Liver (tissue), 9 donors: ENCODE data around the gene MAP4K1. TPM values are rescaled to one million over a fixed set of nuclear protein-coding genes. Genes with fewer than 3 reads are reported as not detected.
"Not testable (repeated sequence)": the region's sequence is repeated elsewhere in the genome, so short reads cannot be mapped to it uniquely, and the experiment has no call there.

Experiments used
- DNase-seq: peaks from one replicate; pipeline ENCODE4 v3.0.0-alpha.2; 2017; ENCODE audit warnings: low spot score
- H3K27ac ChIP-seq, 2 donors: one replicate each; pipeline ENCODE4 v1.7.0; 2013; ENCODE audit warnings: inconsistent platforms in 2 of 2, low read length in 2 of 2, control low read depth in 1 of 2, low read depth in 1 of 2, mild to moderate bottlenecking in 1 of 2
- H3K27me3 ChIP-seq, 4 donors: one replicate each; pipeline versions ENCODE4 v1.6.1 to v1.7.0; 2013; ENCODE audit warnings: low read length in 3 of 4, inconsistent platforms in 1 of 4, mild to moderate bottlenecking in 1 of 4, moderate library complexity in 1 of 4; ENCODE audit not compliant: control insufficient read depth in 4 of 4, insufficient read depth in 4 of 4
- H3K36me3 ChIP-seq, 4 donors: one replicate each; pipeline versions ENCODE4 v1.6.1 to v1.7.0; 2013; ENCODE audit warnings: low read length in 3 of 4, mild to moderate bottlenecking in 3 of 4, low read depth in 1 of 4, moderate library complexity in 1 of 4; ENCODE audit not compliant: control insufficient read depth in 4 of 4, insufficient read depth in 3 of 4
- H3K4me1 ChIP-seq, 4 donors: one replicate each; pipeline versions ENCODE4 v1.6.1 to v1.7.0; 2013; ENCODE audit warnings: low read length in 3 of 4, mild to moderate bottlenecking in 3 of 4, moderate library complexity in 1 of 4; ENCODE audit not compliant: control insufficient read depth in 4 of 4, insufficient read depth in 4 of 4
- H3K4me3 ChIP-seq, 3 donors: one replicate each; pipeline versions ENCODE4 v1.6.1 to v1.7.0; 2013; ENCODE audit warnings: low read length in 3 of 3, control low read depth in 1 of 3, low read depth in 1 of 3, mild to moderate bottlenecking in 1 of 3
- H3K9ac ChIP-seq, 2 donors: one replicate each; pipeline ENCODE4 v1.7.0; 2013; ENCODE audit warnings: low read length in 2 of 2, mild to moderate bottlenecking in 2 of 2, moderate library complexity in 2 of 2, control low read depth in 1 of 2, low read depth in 1 of 2
- H3K9me3 ChIP-seq, 4 donors: one replicate each; pipeline versions ENCODE4 v1.6.1 to v1.7.0; 2013; ENCODE audit warnings: low read length in 3 of 4; ENCODE audit not compliant: control insufficient read depth in 4 of 4
- EGR1 ChIP-seq, 2 donors: IDR thresholded peaks; 2 replicates each; pipeline ENCODE4 v1.6.1; 2016 to 2018; ENCODE audit warnings: antibody characterized with exemption in 2 of 2, low read depth in 2 of 2
- FOXA1 ChIP-seq: IDR thresholded peaks from 2 replicates; pipeline ENCODE4 v1.6.1; 2016; ENCODE audit warnings: antibody characterized with exemption
- HNF4A ChIP-seq, 2 donors: conservative IDR thresholded peaks; 2 replicates each; pipeline ENCODE4 v1.6.1; 2016; ENCODE audit warnings: antibody characterized with exemption in 2 of 2, mild to moderate bottlenecking in 2 of 2
- HNF4G ChIP-seq: IDR thresholded peaks from 2 replicates; pipeline ENCODE4 v1.6.1; 2016; ENCODE audit warnings: antibody characterized with exemption
- JUND ChIP-seq, 2 donors: IDR thresholded peaks; 2 replicates each; pipeline ENCODE4 v1.6.1; 2016; ENCODE audit warnings: antibody characterized with exemption in 2 of 2
- MAX ChIP-seq: IDR thresholded peaks from 2 replicates; pipeline ENCODE4 v1.6.1; 2016; ENCODE audit warnings: antibody characterized with exemption
- NR2F2 ChIP-seq: IDR thresholded peaks from 2 replicates; pipeline ENCODE4 v1.6.1; 2016; ENCODE audit warnings: antibody characterized with exemption
- RAD21 ChIP-seq, 2 donors: IDR thresholded peaks; 2 replicates each; pipeline ENCODE4 v1.6.1; 2016; ENCODE audit warnings: antibody characterized with exemption in 2 of 2, mild to moderate bottlenecking in 2 of 2
- REST ChIP-seq: IDR thresholded peaks from 2 replicates; pipeline ENCODE4 v1.6.1; 2016; ENCODE audit warnings: antibody characterized with exemption, mild to moderate bottlenecking
- YY1 ChIP-seq: IDR thresholded peaks from 2 replicates; pipeline ENCODE4 v1.6.1; 2016; ENCODE audit warnings: antibody characterized with exemption, mild to moderate bottlenecking
- ZBTB33 ChIP-seq: IDR thresholded peaks from 2 replicates; pipeline ENCODE4 v1.6.1; 2016; ENCODE audit warnings: antibody characterized with exemption
- WGBS: extraction: QIAGEN DNeasy Blood & Tissue Kit; methylation state at CpG from one replicate; pipeline ENCODE4 v1.1.7; 2013; 5-methylcytosine and 5-hydroxymethylcytosine counted together
- polyA plus RNA-seq, 2 donors: library from polyadenylated mRNA; stranded (reverse) in 1 of 2; unstranded in 1 of 2; fragments of 200-250 nt in 1 of 2; fragments of >200 nt in 1 of 2; fragmentation: Nextera tagmentation in 1 of 2; extraction: Ambion mirVana in 1 of 2; gene quantifications; one replicate each; pipeline versions ENCODE4 v1.2.1 to v1.2.3, GENCODE V29; 2013 to 2015
- total RNA-seq, 2 donors: library from RNA; depleted of rRNA; stranded (reverse); fragments of >200 nt; gene quantifications; one replicate each; pipeline ENCODE4 v1.2.3, GENCODE V29; 2014
- TF ChIP-seq, protein P1 (sequence below): IDR thresholded peaks from 2 replicates; pipeline ENCODE4 v1.6.1; 2016; ENCODE audit warnings: antibody characterized with exemption
- TF ChIP-seq, protein P2 (sequence below): fragments of 150-350 bp; IDR thresholded peaks from 2 replicates; pipeline ENCODE4 v1.5.1; 2017; ENCODE audit warnings: improper control_type of control experiment, low read depth, low read length; ENCODE audit not compliant: missing input control
- donor health status: healthy.
- donor health status: healthy.
- donor health status: healthy.
- donor health status: healthy.
- donor health status: healthy.

Gene MAP4K1
- total and polyA plus RNA-seq, 4 donors = 0.89 to 3.1 (median 1.9) TPM

- TF ChIP-seq, protein P1, sequence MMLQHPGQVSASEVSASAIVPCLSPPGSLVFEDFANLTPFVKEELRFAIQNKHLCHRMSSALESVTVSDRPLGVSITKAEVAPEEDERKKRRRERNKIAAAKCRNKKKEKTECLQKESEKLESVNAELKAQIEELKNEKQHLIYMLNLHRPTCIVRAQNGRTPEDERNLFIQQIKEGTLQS = no peak
- TF ChIP-seq EGR1 (IDR thresholded peaks at IDR 0.05; ENCODE audit: low read depth in 2 of 2) (no peak), NR2F2 (no peak), ZBTB33 (no peak), HNF4A (conservative IDR thresholded peaks at IDR 0.05) (no peak), JUND (IDR thresholded peaks at IDR 0.05) (no peak), YY1 (no peak), MAX (no peak), HNF4G (no peak), REST (no peak), FOXA1 (no peak), RAD21 (IDR thresholded peaks at IDR 0.05) (no peak)
- TF ChIP-seq, protein P2, sequence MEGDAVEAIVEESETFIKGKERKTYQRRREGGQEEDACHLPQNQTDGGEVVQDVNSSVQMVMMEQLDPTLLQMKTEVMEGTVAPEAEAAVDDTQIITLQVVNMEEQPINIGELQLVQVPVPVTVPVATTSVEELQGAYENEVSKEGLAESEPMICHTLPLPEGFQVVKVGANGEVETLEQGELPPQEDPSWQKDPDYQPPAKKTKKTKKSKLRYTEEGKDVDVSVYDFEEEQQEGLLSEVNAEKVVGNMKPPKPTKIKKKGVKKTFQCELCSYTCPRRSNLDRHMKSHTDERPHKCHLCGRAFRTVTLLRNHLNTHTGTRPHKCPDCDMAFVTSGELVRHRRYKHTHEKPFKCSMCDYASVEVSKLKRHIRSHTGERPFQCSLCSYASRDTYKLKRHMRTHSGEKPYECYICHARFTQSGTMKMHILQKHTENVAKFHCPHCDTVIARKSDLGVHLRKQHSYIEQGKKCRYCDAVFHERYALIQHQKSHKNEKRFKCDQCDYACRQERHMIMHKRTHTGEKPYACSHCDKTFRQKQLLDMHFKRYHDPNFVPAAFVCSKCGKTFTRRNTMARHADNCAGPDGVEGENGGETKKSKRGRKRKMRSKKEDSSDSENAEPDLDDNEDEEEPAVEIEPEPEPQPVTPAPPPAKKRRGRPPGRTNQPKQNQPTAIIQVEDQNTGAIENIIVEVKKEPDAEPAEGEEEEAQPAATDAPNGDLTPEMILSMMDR = no peak
- Histone ChIP-seq H3K9ac (no peak overlapping the region), H3K4me1 (peaks cover 0 to 6% (median 0%) of the 10 kb centered on the region in 4 donors), H3K36me3 (peaks cover 10 to 36% (median 19%) of the 10 kb centered on the region in 4 donors), H3K9me3 (no peaks in the 10 kb centered on the region), H3K4me3 (no peak overlapping the region), H3K27me3 (no peaks in the 10 kb centered on the region), H3K27ac (no peak overlapping the region)
- DNase-seq = no peak
- WGBS = 92% methylated on average over 16 of the region's 16 CpGs
Observed at GRCh38 chr19:38632476-38633213, 14.9 kb upstream of the MAP4K1 start.

- not testable (repeated sequence) for H3K27ac ChIP-seq, H3K4me1 ChIP-seq, H3K9me3 ChIP-seq, H3K27me3 ChIP-seq, H3K9ac ChIP-seq, H3K4me3 ChIP-seq, DNase-seq
- H3K36me3 ChIP-seq = peaks cover 13 to 37% (median 21%) of the 10 kb centered on the region in 4 donors
- 81% methylated on average over 7 of the region's 7 CpGs for WGBS
Observed at GRCh38 chr19:38631811-38632475, 14.2 kb upstream of the MAP4K1 start.

DNA sequence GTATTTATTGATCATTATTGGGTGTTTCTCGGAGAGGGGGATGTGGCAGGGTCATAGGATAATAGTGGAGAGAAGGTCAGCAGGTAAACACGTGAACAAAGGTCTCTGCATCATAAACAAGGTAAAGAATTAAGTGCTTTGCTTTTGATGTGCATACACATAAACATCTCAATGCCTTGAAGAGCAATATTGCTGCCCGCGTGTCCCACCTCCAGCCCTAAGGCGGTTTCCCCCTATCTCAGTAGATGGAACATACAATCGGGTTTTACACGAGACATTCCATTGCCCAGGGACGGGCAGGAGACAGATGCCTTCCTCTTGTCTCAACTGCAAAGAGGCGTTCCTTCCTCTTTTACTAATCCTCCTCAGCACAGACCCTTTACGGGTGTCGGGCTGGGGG is 13.5 kb upstream of the MAP4K1 start:
- H3K9ac ChIP-seq, H3K4me3 ChIP-seq, H3K27me3 ChIP-seq, H3K4me1 ChIP-seq, H3K27ac ChIP-seq, DNase-seq, H3K9me3 ChIP-seq: not testable (repeated sequence)
- H3K36me3 ChIP-seq = peaks cover 15 to 43% (median 24%) of the 10 kb centered on the region in 4 donors
- WGBS = 85% methylated on average over 11 of the region's 11 CpGs
